Keratinocyte (primary cell): ENCODE data around the gene NPFFR2. TPM values are rescaled to one million over a fixed set of nuclear protein-coding genes. Genes with fewer than 3 reads are reported as not detected.

Source experiments
- DNase-seq: peaks from one replicate; pipeline ENCODE4 v3.0.0-alpha.2; 2011; ENCODE audit warnings: low read depth, missing footprints, low spot score
- FAIRE-seq: peaks from 2 replicates; lab custom pipeline; 2011; peaks lifted over from hg19 to GRCh38; lab: Jason Lieb, UNC
- H2AFZ ChIP-seq: 2 replicates; pipeline ENCODE4 v1.6.0; 2012; ENCODE audit warnings: low read length, control low read depth, inconsistent platforms; ENCODE audit not compliant: control insufficient read depth
- H3K27ac ChIP-seq: 2 replicates; pipeline ENCODE4 v1.5.1; 2011; ENCODE audit warnings: low read length; ENCODE audit not compliant: control insufficient read depth, insufficient read depth
- H3K27me3 ChIP-seq: 3 replicates; pipeline ENCODE4 v1.6.0; 2011; ENCODE audit warnings: low read length; ENCODE audit not compliant: control insufficient read depth, insufficient read depth; ENCODE audit errors: extremely low read depth
- H3K36me3 ChIP-seq, 2 experiments: 2 replicates in 1 of 2; 3 replicates in 1 of 2; pipeline ENCODE4 v1.5.1; 2011; ENCODE audit warnings: low read length in 2 of 2, mild to moderate bottlenecking in 1 of 2; ENCODE audit not compliant: control insufficient read depth in 2 of 2, insufficient read depth in 2 of 2; ENCODE audit errors: extremely low read depth in 1 of 2
- H3K4me1 ChIP-seq: 3 replicates; pipeline ENCODE4 v1.5.1; 2011; ENCODE audit warnings: low read length; ENCODE audit not compliant: control insufficient read depth, insufficient read depth; ENCODE audit errors: extremely low read depth
- H3K4me2 ChIP-seq: 3 replicates; pipeline ENCODE4 v1.6.0; 2011; ENCODE audit warnings: low read depth, low read length; ENCODE audit not compliant: control insufficient read depth, insufficient read depth; ENCODE audit errors: extremely low read depth
- H3K4me3 ChIP-seq, 3 experiments: fragments of 200-600 bp in 1 of 3; sonication (generic) in 1 of 3; 2 replicates in 2 of 3; 3 replicates in 1 of 3; pipeline ENCODE4 v1.5.1; 2011 to 2016; ENCODE audit warnings: low read length in 3 of 3, mild to moderate bottlenecking in 3 of 3, control low read depth in 2 of 3, inconsistent platforms in 1 of 3, low read depth in 1 of 3, mixed read lengths in 1 of 3, mixed run types in 1 of 3, moderate library complexity in 1 of 3; ENCODE audit not compliant: control insufficient read depth in 2 of 3, insufficient read depth in 2 of 3; ENCODE audit errors: extremely low read depth in 1 of 3
- H3K79me2 ChIP-seq: 2 replicates; pipeline ENCODE4 v1.6.0; 2012; ENCODE audit warnings: low read length; ENCODE audit not compliant: control insufficient read depth, insufficient read depth
- H3K9ac ChIP-seq: 3 replicates; pipeline ENCODE4 v1.6.0; 2011; ENCODE audit warnings: low read length; ENCODE audit not compliant: control insufficient read depth, insufficient read depth; ENCODE audit errors: extremely low read depth
- H3K9me1 ChIP-seq: 3 replicates; pipeline ENCODE4 v1.6.0; 2011; ENCODE audit warnings: low read length; ENCODE audit not compliant: control insufficient read depth, insufficient read depth; ENCODE audit errors: extremely low read depth
- H3K9me3 ChIP-seq: 2 replicates; pipeline ENCODE4 v1.5.1; 2012; ENCODE audit warnings: low read depth, low read length; ENCODE audit not compliant: control insufficient read depth
- H4K20me1 ChIP-seq: 3 replicates; pipeline ENCODE4 v1.6.0; 2011; ENCODE audit warnings: low read length; ENCODE audit not compliant: control insufficient read depth, insufficient read depth; ENCODE audit errors: extremely low read depth
- EZH2 ChIP-seq: IDR thresholded peaks from one replicate; pipeline ENCODE4 v1.6.1; 2012; ENCODE audit warnings: inconsistent platforms, mild to moderate bottlenecking, low read length, moderate library complexity
- dilution Hi-C: fragments of 300-500 bp; cut with MboI; formaldehyde crosslinking; loops from one replicate; pipeline ENCODE4 v1.7.0; 2020; ENCODE audit warnings: low sequenced_read_pairs; ENCODE audit not compliant: extremely low pct_ligation_motif_present
- polyA plus RNA-seq, 5 experiments: library from polyadenylated mRNA; depleted of rRNA in 3 of 5; stranded (reverse) in 3 of 5; stranded (forward) in 1 of 5; unstranded in 1 of 5; fragments of >200 nt; gene quantifications; 1 replicate in 1 of 5; 2 replicates in 3 of 5; 3 replicates in 1 of 5; pipeline versions ENCODE4 v1.2.1 to v1.2.3, GENCODE V29; 2011 to 2012; ENCODE audit warnings: missing spikeins in 2 of 5, low read depth in 1 of 5, low replicate concordance in 1 of 5
- TF ChIP-seq, protein P1 (sequence below), 3 experiments: IDR thresholded peaks in 1 of 3; conservative IDR thresholded peaks in 1 of 3; optimal IDR thresholded peaks in 1 of 3; 2 replicates in 2 of 3; 3 replicates in 1 of 3; pipeline versions ENCODE3 to v1.5.1; 2011; ENCODE audit warnings: low read length in 3 of 3, mild to moderate bottlenecking in 3 of 3, moderate library complexity in 2 of 3, control low read depth in 1 of 3, inconsistent platforms in 1 of 3; ENCODE audit not compliant: insufficient read depth in 2 of 3; ENCODE audit errors: extremely low read depth in 1 of 3

The NPFFR2 gene
- polyA plus RNA-seq, 1 donor (not counting 4 experiments of a cell fraction or from before 2014, with no cell fraction given): not detected

DNA sequence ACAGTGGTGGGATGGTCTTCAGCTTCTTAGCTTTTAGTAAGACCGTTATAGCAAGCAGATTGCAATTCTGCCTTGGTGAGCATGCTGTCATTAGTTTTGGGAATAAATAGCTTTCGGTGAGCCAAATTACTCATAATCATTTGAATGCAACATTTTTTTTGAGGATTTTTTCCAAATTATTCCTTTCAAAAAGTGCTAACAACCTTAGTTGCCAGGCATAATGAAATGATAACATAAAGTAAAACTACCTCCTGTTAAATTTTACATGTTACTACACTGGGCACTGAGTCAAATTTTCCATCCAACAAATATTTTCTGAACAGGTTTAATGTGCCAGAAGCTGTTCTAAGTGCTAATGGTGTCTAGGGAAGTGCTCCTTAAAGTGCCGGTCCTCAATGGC lies 15.8 kb upstream of the NPFFR2 start:
- H3K36me3 ChIP-seq: no peaks in the 10 kb centered on the region
- H3K27ac ChIP-seq: no peak overlapping the region
- no peak for DNase-seq
- no peak overlapping the region for H3K4me3 ChIP-seq
- no peaks in the 10 kb centered on the region for H3K9me3 ChIP-seq
- H3K9ac ChIP-seq: no peak overlapping the region
- FAIRE-seq: no peak
- no peaks in the 10 kb centered on the region for H4K20me1 ChIP-seq
- H3K9me1 ChIP-seq: no peaks in the 10 kb centered on the region
- H3K4me1 ChIP-seq: no peaks in the 10 kb centered on the region
- H2AFZ ChIP-seq: no peak overlapping the region
- dilution Hi-C loops: no loop called here
- H3K4me2 ChIP-seq: no peak overlapping the region
- no peaks in the 10 kb centered on the region for H3K27me3 ChIP-seq
- no peaks in the 10 kb centered on the region for H3K79me2 ChIP-seq
- TF ChIP-seq EZH2: no peak
- TF ChIP-seq, protein P1, sequence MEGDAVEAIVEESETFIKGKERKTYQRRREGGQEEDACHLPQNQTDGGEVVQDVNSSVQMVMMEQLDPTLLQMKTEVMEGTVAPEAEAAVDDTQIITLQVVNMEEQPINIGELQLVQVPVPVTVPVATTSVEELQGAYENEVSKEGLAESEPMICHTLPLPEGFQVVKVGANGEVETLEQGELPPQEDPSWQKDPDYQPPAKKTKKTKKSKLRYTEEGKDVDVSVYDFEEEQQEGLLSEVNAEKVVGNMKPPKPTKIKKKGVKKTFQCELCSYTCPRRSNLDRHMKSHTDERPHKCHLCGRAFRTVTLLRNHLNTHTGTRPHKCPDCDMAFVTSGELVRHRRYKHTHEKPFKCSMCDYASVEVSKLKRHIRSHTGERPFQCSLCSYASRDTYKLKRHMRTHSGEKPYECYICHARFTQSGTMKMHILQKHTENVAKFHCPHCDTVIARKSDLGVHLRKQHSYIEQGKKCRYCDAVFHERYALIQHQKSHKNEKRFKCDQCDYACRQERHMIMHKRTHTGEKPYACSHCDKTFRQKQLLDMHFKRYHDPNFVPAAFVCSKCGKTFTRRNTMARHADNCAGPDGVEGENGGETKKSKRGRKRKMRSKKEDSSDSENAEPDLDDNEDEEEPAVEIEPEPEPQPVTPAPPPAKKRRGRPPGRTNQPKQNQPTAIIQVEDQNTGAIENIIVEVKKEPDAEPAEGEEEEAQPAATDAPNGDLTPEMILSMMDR (optimal IDR thresholded peaks at IDR 0.05 in 1 of 3, IDR thresholded peaks at IDR 0.05 in 1 of 3, conservative IDR thresholded peaks at IDR 0.05 in 1 of 3; ENCODE audit: extremely low read depth in 1 of 3, insufficient read depth in 2 of 3, low read length in 3 of 3): no peak

DNA sequence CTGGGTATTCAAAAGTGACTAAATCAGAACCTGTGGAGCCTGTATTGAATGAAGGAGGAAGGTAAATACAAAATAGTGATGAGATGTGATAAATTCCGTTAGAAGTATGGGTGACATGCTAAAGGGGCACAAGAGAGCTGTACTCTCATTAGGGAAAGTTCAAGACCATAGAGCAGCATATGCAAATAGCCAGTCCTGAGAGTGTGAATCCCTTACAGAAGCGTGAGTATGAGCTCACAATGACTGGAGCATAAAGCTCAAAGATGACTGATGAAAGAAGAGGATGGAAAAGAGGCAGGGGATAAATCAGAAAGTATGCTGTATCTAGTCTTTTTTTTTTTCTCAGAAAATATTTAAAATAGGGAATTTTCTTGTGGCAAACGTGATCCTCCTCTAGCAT lies 12.1 kb upstream of the NPFFR2 start:
- H4K20me1 ChIP-seq: no peaks in the 10 kb centered on the region
- DNase-seq (no peak), FAIRE-seq (no peak)
- H3K4me2 ChIP-seq: no peak overlapping the region
- no peaks in the 10 kb centered on the region for H3K36me3 ChIP-seq
- H3K79me2 ChIP-seq: no peaks in the 10 kb centered on the region
- no peak overlapping the region for H3K9ac ChIP-seq
- TF ChIP-seq, protein P1 (optimal IDR thresholded peaks at IDR 0.05 in 1 of 3, IDR thresholded peaks at IDR 0.05 in 1 of 3, conservative IDR thresholded peaks at IDR 0.05 in 1 of 3; ENCODE audit: extremely low read depth in 1 of 3, insufficient read depth in 2 of 3, low read length in 3 of 3): no peak
- no peak for TF ChIP-seq EZH2
- H3K9me3 ChIP-seq: no peaks in the 10 kb centered on the region
- no peak overlapping the region for H2AFZ ChIP-seq
- H3K27me3 ChIP-seq: no peaks in the 10 kb centered on the region
- H3K9me1 ChIP-seq: no peaks in the 10 kb centered on the region
- no peak overlapping the region for H3K27ac ChIP-seq
- H3K4me1 ChIP-seq: no peaks in the 10 kb centered on the region
- H3K4me3 ChIP-seq: no peak overlapping the region
- dilution Hi-C loops: no loop called here
